Astrocyte (in vitro differentiated cells and primary cell): ENCODE measurements around the gene FTSJ1. TPM values are rescaled to one million over a fixed set of nuclear protein-coding genes. Genes with fewer than 3 reads are reported as not detected.

Source experiments
- DNase-seq: peaks from one replicate; pipeline ENCODE4 v3.0.0-alpha.2; 2010; ENCODE audit warnings: low read depth
- FAIRE-seq: peaks from 2 replicates; lab custom pipeline; 2011; peaks lifted over from hg19 to GRCh38; lab: Jason Lieb, UNC
- H2AFZ ChIP-seq: 2 replicates; pipeline ENCODE4 v1.6.0; 2012; ENCODE audit warnings: low read depth, low read length, inconsistent platforms
- H3K27ac ChIP-seq: 2 replicates; pipeline ENCODE4 v1.5.1; 2011; ENCODE audit warnings: low read depth, low read length, inconsistent platforms
- H3K27me3 ChIP-seq: 2 replicates; pipeline ENCODE4 v1.6.0; 2011; ENCODE audit warnings: low read length, inconsistent platforms; ENCODE audit not compliant: insufficient read depth
- H3K36me3 ChIP-seq: 2 replicates; pipeline ENCODE4 v1.5.1; 2011; ENCODE audit warnings: low read length, inconsistent platforms; ENCODE audit not compliant: insufficient read depth
- H3K4me1 ChIP-seq: 2 replicates; pipeline ENCODE4 v1.5.1; 2011; ENCODE audit warnings: low read length, inconsistent platforms; ENCODE audit not compliant: insufficient read depth
- H3K4me2 ChIP-seq: 2 replicates; pipeline ENCODE4 v1.6.0; 2012; ENCODE audit warnings: low read length, inconsistent platforms
- H3K4me3 ChIP-seq: 2 replicates; pipeline ENCODE4 v1.5.1; 2011; ENCODE audit warnings: low read depth, mild to moderate bottlenecking, low read length, inconsistent platforms; ENCODE audit not compliant: insufficient read depth
- H3K79me2 ChIP-seq: 2 replicates; pipeline ENCODE4 v1.6.0; 2012; ENCODE audit warnings: mild to moderate bottlenecking, low read length, inconsistent platforms; ENCODE audit not compliant: insufficient read depth
- H3K9ac ChIP-seq: 2 replicates; pipeline ENCODE4 v1.6.0; 2012; ENCODE audit warnings: mild to moderate bottlenecking, low read length, inconsistent platforms
- H3K9me3 ChIP-seq: 2 replicates; pipeline ENCODE4 v1.5.1; 2012; ENCODE audit warnings: low read depth, mild to moderate bottlenecking, low read length, inconsistent platforms; ENCODE audit not compliant: insufficient read depth
- H4K20me1 ChIP-seq: 2 replicates; pipeline ENCODE4 v1.6.0; 2012; ENCODE audit warnings: low read length, inconsistent platforms; ENCODE audit not compliant: insufficient read depth
- H3K27ac Mint-ChIP-seq: one replicate; pipeline ENCODE4 v1.8.0; 2021; ENCODE audit warnings: mild to moderate bottlenecking, mixed read lengths; ENCODE audit not compliant: unreplicated experiment
- H3K27me3 Mint-ChIP-seq: one replicate; pipeline ENCODE4 v1.8.0; 2021; ENCODE audit warnings: low read depth, mixed read lengths; ENCODE audit not compliant: unreplicated experiment
- H3K36me3 Mint-ChIP-seq: one replicate; pipeline ENCODE4 v1.8.0; 2021; ENCODE audit warnings: low read depth, mixed read lengths; ENCODE audit not compliant: unreplicated experiment
- H3K4me1 Mint-ChIP-seq: one replicate; pipeline ENCODE4 v1.8.0; 2021; ENCODE audit warnings: low read depth, mixed read lengths; ENCODE audit not compliant: unreplicated experiment
- H3K4me3 Mint-ChIP-seq: one replicate; pipeline ENCODE4 v1.8.0; 2021; ENCODE audit warnings: mild to moderate bottlenecking, moderate library complexity, mixed read lengths; ENCODE audit not compliant: unreplicated experiment
- H3K9me3 Mint-ChIP-seq: one replicate; pipeline ENCODE4 v1.8.0; 2021; ENCODE audit warnings: mild to moderate bottlenecking, mixed read lengths; ENCODE audit not compliant: unreplicated experiment
- CTCF ChIP-seq: IDR thresholded peaks from 2 replicates; pipeline ENCODE4 v1.5.1; 2011; ENCODE audit warnings: low read depth, mild to moderate bottlenecking, inconsistent platforms, low read length, moderate library complexity; ENCODE audit not compliant: insufficient read depth
- EZH2 ChIP-seq: IDR thresholded peaks from 2 replicates; pipeline ENCODE4 v1.6.1; 2012; ENCODE audit warnings: mild to moderate bottlenecking, low read length, inconsistent platforms; ENCODE audit not compliant: insufficient read depth
- total RNA-seq: library from RNA; stranded (reverse); gene quantifications from 2 replicates; pipeline ENCODE4 v1.2.1, GENCODE V29; 2021

Gene FTSJ1
- total RNA-seq, 1 donor from 2014 or later = 64.4 TPM

- TF ChIP-seq CTCF (no peak), EZH2 (no peak)
- H3K27ac ChIP-seq = peak overlapping the region; percentile 61
- H3K9me3 ChIP-seq = no peaks in the 10 kb centered on the region
- no peaks in the 10 kb centered on the region for H3K79me2 ChIP-seq
- peaks cover 11% of the 10 kb centered on the region for H3K4me1 ChIP-seq
- FAIRE-seq = no peak
- H3K27me3 Mint-ChIP-seq = no peaks in the 10 kb centered on the region
- no peaks in the 10 kb centered on the region for H3K36me3 Mint-ChIP-seq
- peak overlapping the region; percentile 38 for H3K4me2 ChIP-seq
- peaks cover 11% of the 10 kb centered on the region for H3K4me1 Mint-ChIP-seq
- H4K20me1 ChIP-seq = no peaks in the 10 kb centered on the region
- H3K4me3 ChIP-seq = no peak overlapping the region
- no peak for DNase-seq
- H3K9me3 Mint-ChIP-seq = no peaks in the 10 kb centered on the region
- H3K36me3 ChIP-seq = no peaks in the 10 kb centered on the region
- H3K9ac ChIP-seq = peak overlapping the region; percentile 26
- no peak overlapping the region for H3K27ac Mint-ChIP-seq
- H2AFZ ChIP-seq = no peak overlapping the region
- no peak overlapping the region for H3K4me3 Mint-ChIP-seq
- no peaks in the 10 kb centered on the region for H3K27me3 ChIP-seq
These were observed 21.9 kb downstream of the FTSJ1 start for GRCh38 chrX:48497871-48498270.

GRCh38 chrX:48498374-48498809, 22.4 kb downstream of the FTSJ1 start:
- H3K4me2 ChIP-seq = peak overlapping the region; percentile 38
- DNase-seq (peak; percentile 85), FAIRE-seq (peak; percentile 96)
- no peaks in the 10 kb centered on the region for H3K27me3 Mint-ChIP-seq
- peaks cover 11% of the 10 kb centered on the region for H3K4me1 ChIP-seq
- H3K4me3 Mint-ChIP-seq = peak overlapping the region; percentile 66
- no peak overlapping the region for H3K4me3 ChIP-seq
- no peak overlapping the region for H3K27ac Mint-ChIP-seq
- H3K9me3 ChIP-seq = no peaks in the 10 kb centered on the region
- no peaks in the 10 kb centered on the region for H4K20me1 ChIP-seq
- peak overlapping the region; percentile 26 for H3K9ac ChIP-seq
- no peaks in the 10 kb centered on the region for H3K79me2 ChIP-seq
- no peaks in the 10 kb centered on the region for H3K9me3 Mint-ChIP-seq
- no peaks in the 10 kb centered on the region for H3K36me3 Mint-ChIP-seq
- H2AFZ ChIP-seq = no peak overlapping the region
- no peaks in the 10 kb centered on the region for H3K27me3 ChIP-seq
- peak overlapping the region; percentile 61 for H3K27ac ChIP-seq
- TF ChIP-seq EZH2 = no peak
- H3K36me3 ChIP-seq = no peaks in the 10 kb centered on the region
- peaks cover 15% of the 10 kb centered on the region for H3K4me1 Mint-ChIP-seq

- Histone ChIP-seq H3K27me3 (no peaks in the 10 kb centered on the region), H3K4me1 (no peaks in the 10 kb centered on the region), H4K20me1 (no peaks in the 10 kb centered on the region), H3K4me2 (no peak overlapping the region), H3K4me3 (no peak overlapping the region), H3K27ac (no peak overlapping the region), H3K36me3 (no peaks in the 10 kb centered on the region), H2AFZ (no peak overlapping the region), H3K9me3 (no peaks in the 10 kb centered on the region), H3K9ac (no peak overlapping the region), H3K79me2 (peaks cover 4% of the 10 kb centered on the region)
- Mint-ChIP-seq H3K27ac (no peak overlapping the region), H3K4me3 (peak overlapping the region; percentile 62), H3K27me3 (no peaks in the 10 kb centered on the region), H3K4me1 (peaks cover 7% of the 10 kb centered on the region), H3K9me3 (no peaks in the 10 kb centered on the region), H3K36me3 (no peaks in the 10 kb centered on the region)
- no peak for TF ChIP-seq CTCF
- no peak for TF ChIP-seq EZH2
- no peak for DNase-seq
- FAIRE-seq = no peak
These were observed 28.3 kb downstream of the FTSJ1 start for GRCh38 chrX:48504261-48504660.
